SK-N-MC (cell line): Measurements from ENCODE around the gene EID2.

Source experiments
- DNase-seq: peaks from one replicate; pipeline ENCODE4 v3.0.0-alpha.2; 2011; ENCODE audit warnings: low read depth, low spot score
- H3K27ac ChIP-seq: fragments of 200-600 bp; sonication (generic); 2 replicates; pipeline ENCODE4 v1.5.1; 2016; ENCODE audit warnings: mixed run types
- H3K36me3 ChIP-seq: fragments of 200-600 bp; sonication (generic); 2 replicates; pipeline ENCODE4 v1.6.1; 2017; ENCODE audit warnings: antibody characterized with exemption, low read length, mixed read lengths; ENCODE audit not compliant: insufficient read depth
- H3K4me3 ChIP-seq: fragments of 200-600 bp; sonication (generic); 2 replicates; pipeline ENCODE4 v1.5.1; 2016
- H3K9ac ChIP-seq: fragments of 200-600 bp; sonication (generic); 2 replicates; pipeline ENCODE4 v1.8.0; 2017; ENCODE audit warnings: mixed run types, mixed read lengths; ENCODE audit not compliant: insufficient read length
- H3K9me3 ChIP-seq: fragments of 200-600 bp; sonication (generic); 2 replicates; pipeline ENCODE4 v1.6.1; 2017; ENCODE audit warnings: low read depth, mild to moderate bottlenecking, antibody characterized with exemption, low read length, moderate library complexity, mixed read lengths
- EZH2 ChIP-seq: fragments of 200-600 bp; sonication (generic); IDR thresholded peaks from one replicate; pipeline ENCODE4 v1.6.1; 2017; ENCODE audit warnings: antibody characterized with exemption
- FOXP2 ChIP-seq: optimal IDR thresholded peaks from 2 replicates; pipeline ENCODE3; 2011; ENCODE audit warnings: mild to moderate bottlenecking, moderate library complexity; ENCODE audit not compliant: insufficient read depth; ENCODE audit errors: extremely low read length, control extremely low read depth
- POLR2AphosphoS5 ChIP-seq: IDR thresholded peaks from 2 replicates; pipeline ENCODE4 v1.6.1; 2012; ENCODE audit warnings: mild to moderate bottlenecking, low read depth, low read length, borderline replicate concordance

The EID2 gene

GRCh38 chr19:39539518-39540332 lies at the start of gene EID2:
EID2 (minus strand) TSS chr19:39540161; CDS start chr19:39540079, 82 bp downstream.
- H3K27ac ChIP-seq = no peak within 1 kb of the TSS
- peak; percentile 91 for TF ChIP-seq POLR2AphosphoS5
- TF ChIP-seq EZH2 = no peak
- no peak for TF ChIP-seq FOXP2
- no peaks in the 10 kb centered on the region for H3K9me3 ChIP-seq

GRCh38 chr19:39588066-39588465 lies 48.1 kb upstream of the EID2 start:
- TF ChIP-seq POLR2AphosphoS5 = no peak
- no peak for TF ChIP-seq FOXP2
- no peak for TF ChIP-seq EZH2
- Histone ChIP-seq H3K36me3 (no peaks in the 10 kb centered on the region), H3K27ac (no peak overlapping the region), H3K9me3 (no peaks in the 10 kb centered on the region), H3K4me3 (no peak overlapping the region), H3K9ac (no peak overlapping the region)
- DNase-seq = no peak

More at GRCh38 chr19:39539518-39540332, at the start of gene EID2:
- H3K36me3 ChIP-seq = no peaks in the 10 kb centered on the region
- peak; percentile 90 for DNase-seq
- H3K9ac ChIP-seq = peak within 1 kb of the TSS; percentile 88
- peak within 1 kb of the TSS; percentile 90 for H3K4me3 ChIP-seq

- Histone ChIP-seq H3K36me3 (no peaks in the 10 kb centered on the region), H3K9me3 (no peaks in the 10 kb centered on the region), H3K4me3 (no peak overlapping the region), H3K9ac (no peak overlapping the region), H3K27ac (no peak overlapping the region)
- TF ChIP-seq EZH2 (no peak), FOXP2 (no peak), POLR2AphosphoS5 (no peak)
- no peak for DNase-seq
Measured at GRCh38 chr19:39587496-39587895, 47.5 kb upstream of the EID2 start.

- Histone ChIP-seq H3K36me3 (no peaks in the 10 kb centered on the region), H3K27ac (no peak overlapping the region), H3K9ac (no peak overlapping the region), H3K9me3 (no peaks in the 10 kb centered on the region), H3K4me3 (no peak overlapping the region)
- TF ChIP-seq EZH2 = no peak
- no peak for TF ChIP-seq POLR2AphosphoS5
- no peak for TF ChIP-seq FOXP2
- DNase-seq = no peak
Measured at GRCh38 chr19:39582891-39583625, 43.1 kb upstream of the EID2 start.

- H3K36me3 ChIP-seq = no peaks in the 10 kb centered on the region
- H3K9me3 ChIP-seq = no peaks in the 10 kb centered on the region
- H3K4me3 ChIP-seq = no peak overlapping the region
- TF ChIP-seq FOXP2 (no peak), EZH2 (no peak), POLR2AphosphoS5 (no peak)
- DNase-seq = no peak
- H3K9ac ChIP-seq = no peak overlapping the region
- H3K27ac ChIP-seq = no peak overlapping the region
Measured at GRCh38 chr19:39582442-39582841, 42.5 kb upstream of the EID2 start.

- no peak for TF ChIP-seq POLR2AphosphoS5
- TF ChIP-seq FOXP2 = no peak
- no peak for TF ChIP-seq EZH2
- H3K36me3 ChIP-seq = no peaks in the 10 kb centered on the region
- no peak overlapping the region for H3K4me3 ChIP-seq
- DNase-seq = no peak
- H3K9me3 ChIP-seq = no peaks in the 10 kb centered on the region
- H3K27ac ChIP-seq = no peak overlapping the region
- no peak overlapping the region for H3K9ac ChIP-seq
Measured at GRCh38 chr19:39568604-39569003, 28.6 kb upstream of the EID2 start.

GRCh38 chr19:39566064-39566463 lies 26.1 kb upstream of the EID2 start:
- DNase-seq = no peak
- Histone ChIP-seq H3K4me3 (no peak overlapping the region), H3K36me3 (no peaks in the 10 kb centered on the region), H3K27ac (no peak overlapping the region), H3K9me3 (no peaks in the 10 kb centered on the region), H3K9ac (no peak overlapping the region)
- TF ChIP-seq FOXP2 (no peak), EZH2 (no peak), POLR2AphosphoS5 (no peak)

GRCh38 chr19:39563408-39563807 lies 23.4 kb upstream of the EID2 start:
- no peak for DNase-seq
- TF ChIP-seq POLR2AphosphoS5 (no peak), EZH2 (no peak), FOXP2 (no peak)
- no peak overlapping the region for H3K27ac ChIP-seq
- no peaks in the 10 kb centered on the region for H3K9me3 ChIP-seq
- H3K36me3 ChIP-seq = no peaks in the 10 kb centered on the region
- no peak overlapping the region for H3K4me3 ChIP-seq
- no peak overlapping the region for H3K9ac ChIP-seq

GRCh38 chr19:39558624-39559117 lies 18.7 kb upstream of the EID2 start:
- TF ChIP-seq FOXP2 (no peak), POLR2AphosphoS5 (no peak), EZH2 (no peak)
- Histone ChIP-seq H3K4me3 (no peak overlapping the region), H3K9me3 (no peaks in the 10 kb centered on the region), H3K9ac (no peak overlapping the region), H3K27ac (no peak overlapping the region), H3K36me3 (no peaks in the 10 kb centered on the region)
- no peak for DNase-seq
